ENCODE data around the gene CASP1. TPM values are rescaled to one million over a fixed set of nuclear protein-coding genes. Genes with fewer than 3 reads are reported as not detected.

Gene CASP1
- total and polyA plus RNA-seq, 10 of the 15 experiments (the other 5 are each of a cell fraction or from before 2014, with no cell fraction given), result 9.0 to 39.7 (median 17.6) TPM

GRCh38 chr11:104995001-104995408 lies 39.9 kb downstream of the CASP1 start:
- Histone ChIP-seq H3K27me3 (replicated peaks in 1 of 2; ENCODE audit: control insufficient read depth in 2 of 2, insufficient read depth in 2 of 2, low read length in 1 of 2) (no peaks in the 10 kb centered on the region), H4K20me1 (ENCODE audit: control insufficient read depth, insufficient read depth) (no peaks in the 10 kb centered on the region), H2AFZ (ENCODE audit: control insufficient read depth, low read depth, low read length) (no peak overlapping the region), H3K4me3 (no peak overlapping the region), H3K4me1 (ENCODE audit: control insufficient read depth, insufficient read depth, low read length) (no peaks in the 10 kb centered on the region), H3K9ac (ENCODE audit: control insufficient read depth, insufficient read depth, low read length) (no peak overlapping the region), H3K9me3 (replicated peaks; ENCODE audit: control insufficient read depth, insufficient read depth, low read length) (no peaks in the 10 kb centered on the region), H3K36me3 (ENCODE audit: control insufficient read depth in 2 of 2, insufficient read depth in 2 of 2, low read length in 1 of 2) (no peaks in the 10 kb centered on the region), H3K79me2 (ENCODE audit: control insufficient read depth, insufficient read depth, low read length) (no peaks in the 10 kb centered on the region), H3K27ac (ENCODE audit: control insufficient read depth, insufficient read depth) (no peak overlapping the region), H3K4me2 (ENCODE audit: control insufficient read depth, insufficient read depth) (no peak overlapping the region)
- CTCF ChIA-PET, result no interaction called here
- FAIRE-seq (no peak), DNase-seq (ENCODE audit: low read depth, low spot score) (no peak), ATAC-seq (no peak)
- SMC1A ChIA-PET (ENCODE audit: uncharacterized antibody, unreplicated experiment), result no interaction called here
- WGBS (ENCODE audit: insufficient coverage, insufficient replicate concordance, low lambda C conversion rate, missing lambda C conversion rate), result 0% methylated on average over 2 of the region's 2 CpGs
- in situ Hi-C loops (cut with MboI) (no loop called here), intact Hi-C loops (cut with micrococcal nuclease; ENCODE audit: unreplicated experiment) (no loop called here)
- no TSS peak for BruUV-seq (replicated peaks)
- POLR2A ChIA-PET, result no interaction called here
- RAD21 ChIA-PET (ENCODE audit: unreplicated experiment), result no interaction called here
- TF ChIP-seq LARP7 (IDR thresholded peaks at IDR 0.05) (no peak), NR2F1 (conservative IDR thresholded peaks at IDR 0.05) (no peak), CEBPB (IDR thresholded peaks at IDR 0.05; ENCODE audit: borderline replicate concordance in 1 of 2, low read depth in 2 of 2, low read length in 2 of 2) (no peak), EGR1 (IDR thresholded peaks at IDR 0.05; ENCODE audit: borderline replicate concordance in 1 of 2, low read depth in 2 of 2, low read length in 2 of 2) (no peak), TARDBP (IDR thresholded peaks at IDR 0.05; ENCODE audit: borderline replicate concordance) (no peak), MEF2A (IDR thresholded peaks at IDR 0.05; ENCODE audit: insufficient read depth, low read depth, low read length) (no peak), HDAC2 (IDR thresholded peaks at IDR 0.05) (no peak), PAX8 (IDR thresholded peaks at IDR 0.05) (no peak), CBFB (IDR thresholded peaks at IDR 0.05; ENCODE audit: low read depth) (no peak), CREB1 (IDR thresholded peaks at IDR 0.05; ENCODE audit: low read depth) (no peak), ZNF384 (IDR thresholded peaks at IDR 0.05; ENCODE audit: borderline replicate concordance, low read depth, low read length) (no peak)
